SU-DHL-6 (cell line): ENCODE results near the gene SHISAL1.

Source experiments
- EZH2phosphoT487 ChIP-seq: fragments of 200-600 bp; sonication (generic), shearing (Covaris generic); conservative IDR thresholded peaks from 2 replicates; pipeline ENCODE4 v1.6.1; 2018; ENCODE audit warnings: mild to moderate bottlenecking, antibody characterized with exemption, low read length, moderate library complexity, mixed read lengths
- TF ChIP-seq, protein P1 (sequence below): fragments of 200-600 bp; sonication (generic); IDR thresholded peaks from one replicate; pipeline ENCODE4 v1.5.1; 2017; ENCODE audit warnings: antibody characterized with exemption, mild to moderate bottlenecking, low read length, moderate library complexity; ENCODE audit not compliant: insufficient read depth, poor library complexity, severe bottlenecking

GRCh38 chr22:44271010-44271500 is 41.7 kb downstream of the SHISAL1 start:
- TF ChIP-seq, protein P1, sequence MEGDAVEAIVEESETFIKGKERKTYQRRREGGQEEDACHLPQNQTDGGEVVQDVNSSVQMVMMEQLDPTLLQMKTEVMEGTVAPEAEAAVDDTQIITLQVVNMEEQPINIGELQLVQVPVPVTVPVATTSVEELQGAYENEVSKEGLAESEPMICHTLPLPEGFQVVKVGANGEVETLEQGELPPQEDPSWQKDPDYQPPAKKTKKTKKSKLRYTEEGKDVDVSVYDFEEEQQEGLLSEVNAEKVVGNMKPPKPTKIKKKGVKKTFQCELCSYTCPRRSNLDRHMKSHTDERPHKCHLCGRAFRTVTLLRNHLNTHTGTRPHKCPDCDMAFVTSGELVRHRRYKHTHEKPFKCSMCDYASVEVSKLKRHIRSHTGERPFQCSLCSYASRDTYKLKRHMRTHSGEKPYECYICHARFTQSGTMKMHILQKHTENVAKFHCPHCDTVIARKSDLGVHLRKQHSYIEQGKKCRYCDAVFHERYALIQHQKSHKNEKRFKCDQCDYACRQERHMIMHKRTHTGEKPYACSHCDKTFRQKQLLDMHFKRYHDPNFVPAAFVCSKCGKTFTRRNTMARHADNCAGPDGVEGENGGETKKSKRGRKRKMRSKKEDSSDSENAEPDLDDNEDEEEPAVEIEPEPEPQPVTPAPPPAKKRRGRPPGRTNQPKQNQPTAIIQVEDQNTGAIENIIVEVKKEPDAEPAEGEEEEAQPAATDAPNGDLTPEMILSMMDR: no peak
- no peak for TF ChIP-seq EZH2phosphoT487
